H54 (cell line): ENCODE data around the gene C10orf90.

Experiments used
- DNase-seq: peaks from one replicate; pipeline ENCODE4 v3.0.0; 2011; ENCODE audit warnings: low spot score, mixed read lengths; ENCODE audit not compliant: insufficient read length
- FAIRE-seq: peaks from 3 replicates; lab custom pipeline; 2011; peaks lifted over from hg19 to GRCh38; lab: Jason Lieb, UNC
- POLR2A ChIP-seq: IDR thresholded peaks from 2 replicates; pipeline ENCODE4 v1.6.1; 2011; ENCODE audit warnings: low read depth, mild to moderate bottlenecking, low read length

C10orf90 gene

GRCh38 chr10:126519185-126519584 is 151.3 kb downstream of the C10orf90 start:
- no peak for FAIRE-seq
- no peak for DNase-seq
- TF ChIP-seq POLR2A, result no peak

- no peak for TF ChIP-seq POLR2A
- DNase-seq (no peak), FAIRE-seq (no peak)
Observed at GRCh38 chr10:126518218-126519080, 152.0 kb downstream of the C10orf90 start.

GRCh38 chr10:126516515-126516914 is 154.0 kb downstream of the C10orf90 start:
- no peak for TF ChIP-seq POLR2A
- FAIRE-seq, result no peak

GRCh38 chr10:126511917-126512479 is 158.5 kb downstream of the C10orf90 start:
- FAIRE-seq (no peak), DNase-seq (no peak)
- TF ChIP-seq POLR2A, result no peak

More at GRCh38 chr10:126516515-126516914, 154.0 kb downstream of the C10orf90 start:
- DNase-seq, result no peak

GRCh38 chr10:126509182-126509581 is 161.3 kb downstream of the C10orf90 start:
- DNase-seq (no peak), FAIRE-seq (no peak)
- TF ChIP-seq POLR2A, result no peak

GRCh38 chr10:126508535-126509040 is 161.9 kb downstream of the C10orf90 start:
- DNase-seq (no peak), FAIRE-seq (no peak)
- no peak for TF ChIP-seq POLR2A

- FAIRE-seq (no peak), DNase-seq (no peak)
- no peak for TF ChIP-seq POLR2A
Observed at GRCh38 chr10:126504761-126505112, 165.8 kb downstream of the C10orf90 start.

GRCh38 chr10:126504063-126504760 is 166.3 kb downstream of the C10orf90 start:
- peak; percentile 83 for FAIRE-seq
- DNase-seq, result peak; percentile 32
- TF ChIP-seq POLR2A, result no peak

GRCh38 chr10:126503392-126504062 is 167.0 kb downstream of the C10orf90 start:
- TF ChIP-seq POLR2A, result no peak
- FAIRE-seq (no peak), DNase-seq (no peak)

- TF ChIP-seq POLR2A, result no peak
- DNase-seq (no peak), FAIRE-seq (no peak)
Observed at GRCh38 chr10:126502441-126502840, 168.1 kb downstream of the C10orf90 start.

- TF ChIP-seq POLR2A, result no peak
- FAIRE-seq (no peak), DNase-seq (no peak)
Observed at GRCh38 chr10:126501828-126502227, 168.7 kb downstream of the C10orf90 start.

- FAIRE-seq (no peak), DNase-seq (no peak)
- TF ChIP-seq POLR2A, result no peak
Observed at GRCh38 chr10:126500866-126501265, 169.6 kb downstream of the C10orf90 start.

GRCh38 chr10:126500185-126500584 is 170.3 kb downstream of the C10orf90 start:
- no peak for TF ChIP-seq POLR2A
- FAIRE-seq, result no peak

More at GRCh38 chr10:126500185-126500584, 170.3 kb downstream of the C10orf90 start:
- DNase-seq, result no peak
